IMR-90 (cell line): ENCODE measurements around the gene CAV2. TPM values are rescaled to one million over a fixed set of nuclear protein-coding genes. Genes with fewer than 3 reads are reported as not detected.

ENCODE experiments used
- ATAC-seq: fragments of 200-7000 bp; cut with Tn5 transposase; 2 replicates; pipeline ENCODE4 v1.9.1; 2020; ENCODE audit warnings: low read depth, mild to moderate bottlenecking, moderate library complexity
- BruUV-seq: library from RNA; stranded (reverse); fragments of 400-500 nt; replicated peaks from 2 replicates; lab custom pipeline; 2021; lab: Mats Ljungman, UMichigan
- CTCF ChIA-PET: fragments of 300-600 bp; formaldehyde crosslinking; extraction: SDS; loops from one replicate; lab custom pipeline; 2021; ENCODE audit warnings: antibody characterized with exemption; lab: Yijun Ruan, JAX
- POLR2A ChIA-PET: fragments of 300-600 bp; sonication (Branson Sonifier 250); formaldehyde crosslinking; loops from one replicate; lab custom pipeline; 2022; ENCODE audit warnings: antibody characterized with exemption; ENCODE audit not compliant: unreplicated experiment; lab: Charles Lee
- DNase-seq: peaks from one replicate; pipeline ENCODE4 v3.0.0; 2013
- H2AFZ ChIP-seq: replicated peaks from 2 replicates; pipeline ENCODE3; 2013; ENCODE audit warnings: low read length, mild to moderate bottlenecking; ENCODE audit not compliant: poor library complexity
- H2AK5ac ChIP-seq: 2 replicates; pipeline ENCODE4 v1.6.1; 2013; ENCODE audit warnings: low read depth, low read length, inconsistent platforms
- H2AK9ac ChIP-seq: replicated peaks from 2 replicates; pipeline ENCODE3; 2013; ENCODE audit warnings: mild to moderate bottlenecking, low read depth, low read length, moderate library complexity; ENCODE audit not compliant: poor library complexity
- H2BK120ac ChIP-seq: 2 replicates; pipeline ENCODE4 v1.6.1; 2013; ENCODE audit warnings: low read depth, low read length, inconsistent platforms
- H2BK15ac ChIP-seq: 3 replicates; pipeline ENCODE4 v1.6.1; 2013; ENCODE audit warnings: low read depth, low read length, inconsistent platforms
- H2BK20ac ChIP-seq: 2 replicates; pipeline ENCODE4 v1.6.1; 2013; ENCODE audit warnings: low read depth, mild to moderate bottlenecking, inconsistent platforms, low read length, moderate library complexity
- H2BK5ac ChIP-seq: 2 replicates; pipeline ENCODE4 v1.6.1; 2013; ENCODE audit warnings: mild to moderate bottlenecking, low read depth, low read length, inconsistent platforms; ENCODE audit not compliant: poor library complexity, severe bottlenecking
- H3K14ac ChIP-seq: replicated peaks from 2 replicates; pipeline ENCODE4 v1.6.1; 2013; ENCODE audit warnings: low read depth, low read length, inconsistent platforms
- H3K18ac ChIP-seq: 2 replicates; pipeline ENCODE4 v1.6.1; 2013; ENCODE audit warnings: low read depth, low read length, control low read depth
- H3K23ac ChIP-seq: 2 replicates; pipeline ENCODE4 v1.6.1; 2013; ENCODE audit warnings: low read depth, low read length, inconsistent platforms
- H3K27ac ChIP-seq: 2 replicates; pipeline ENCODE4 v1.5.1; 2013; ENCODE audit warnings: mild to moderate bottlenecking, control low read depth, low read length; ENCODE audit not compliant: insufficient read depth
- H3K27me3 ChIP-seq: 2 replicates; pipeline ENCODE4 v1.6.1; 2013; ENCODE audit warnings: low read length; ENCODE audit not compliant: control insufficient read depth, insufficient read depth
- H3K36me3 ChIP-seq: 2 replicates; pipeline ENCODE4 v1.6.1; 2013; ENCODE audit warnings: low read length, mixed read lengths; ENCODE audit not compliant: control insufficient read depth, insufficient read depth
- H3K4ac ChIP-seq: 2 replicates; pipeline ENCODE4 v1.6.1; 2013; ENCODE audit warnings: low read depth, low read length, inconsistent platforms
- H3K4me1 ChIP-seq: 2 replicates; pipeline ENCODE4 v1.6.1; 2013; ENCODE audit warnings: low read length, mixed read lengths; ENCODE audit not compliant: control insufficient read depth, insufficient read depth
- H3K4me2 ChIP-seq: 2 replicates; pipeline ENCODE4 v1.6.1; 2013; ENCODE audit warnings: low read depth, mild to moderate bottlenecking, control low read depth, low read length, moderate library complexity
- H3K4me3 ChIP-seq: 2 replicates; pipeline ENCODE4 v1.5.1; 2013; ENCODE audit warnings: low read depth, mild to moderate bottlenecking, control low read depth, low read length, moderate library complexity; ENCODE audit not compliant: insufficient read depth
- H3K56ac ChIP-seq: 2 replicates; pipeline ENCODE4 v1.6.1; 2013; ENCODE audit warnings: low read length, inconsistent platforms; ENCODE audit not compliant: insufficient read depth; ENCODE audit errors: extremely low read depth
- H3K79me1 ChIP-seq, 2 experiments: 2 replicates each; pipeline ENCODE4 v1.6.1; 2013; ENCODE audit warnings: low read length in 2 of 2, inconsistent platforms in 1 of 2, low read depth in 1 of 2
- H3K9ac ChIP-seq: 2 replicates; pipeline ENCODE4 v1.6.1; 2013; ENCODE audit warnings: low read depth, low read length, control low read depth
- H3K9me1 ChIP-seq: 2 replicates; pipeline ENCODE4 v1.6.1; 2013; ENCODE audit warnings: low read length, inconsistent platforms; ENCODE audit not compliant: insufficient read depth
- H3K9me3 ChIP-seq: 2 replicates; pipeline ENCODE4 v1.6.1; 2013; ENCODE audit warnings: low read length; ENCODE audit not compliant: control insufficient read depth, insufficient read depth
- H4K20me1 ChIP-seq: 2 replicates; pipeline ENCODE4 v1.6.1; 2013; ENCODE audit warnings: low read length, inconsistent platforms; ENCODE audit not compliant: insufficient read depth
- H4K5ac ChIP-seq: 2 replicates; pipeline ENCODE4 v1.6.1; 2013; ENCODE audit warnings: mild to moderate bottlenecking, low read depth, low read length, control low read depth
- H4K8ac ChIP-seq, 2 experiments: 2 replicates each; pipeline ENCODE4 v1.6.1; 2013; ENCODE audit warnings: low read depth in 2 of 2, low read length in 2 of 2, control low read depth in 1 of 2, inconsistent platforms in 1 of 2
- H4K91ac ChIP-seq: 2 replicates; pipeline ENCODE4 v1.6.1; 2013; ENCODE audit warnings: low read depth, low read length, inconsistent platforms; ENCODE audit not compliant: insufficient read depth
- BHLHE40 ChIP-seq: fragments of 150-350 bp; IDR thresholded peaks from 2 replicates; pipeline ENCODE4 v1.6.1; 2016; ENCODE audit warnings: mild to moderate bottlenecking, low read depth, low read length
- CEBPB ChIP-seq: IDR thresholded peaks from 2 replicates; pipeline ENCODE4 v1.6.1; 2012; ENCODE audit warnings: low read depth, low read length, improper control_type of control experiment
- CHD1 ChIP-seq: IDR thresholded peaks from 2 replicates; pipeline ENCODE4 v1.6.1; 2012; ENCODE audit warnings: low read depth, low read length, improper control_type of control experiment
- ELK1 ChIP-seq: fragments of 150-350 bp; IDR thresholded peaks from 2 replicates; pipeline ENCODE4 v1.6.1; 2016; ENCODE audit warnings: low read depth, mild to moderate bottlenecking, low read length, moderate library complexity, borderline replicate concordance
- FOS ChIP-seq: fragments of 150-350 bp; IDR thresholded peaks from 2 replicates; pipeline ENCODE4 v1.6.1; 2016; ENCODE audit warnings: low read depth, low read length
- MAFK ChIP-seq: IDR thresholded peaks from 2 replicates; pipeline ENCODE4 v1.6.1; 2012; ENCODE audit warnings: low read depth, low read length, improper control_type of control experiment
- MAZ ChIP-seq: IDR thresholded peaks from 2 replicates; pipeline ENCODE4 v1.6.1; 2012; ENCODE audit warnings: low read depth, mild to moderate bottlenecking, low read length, improper control_type of control experiment, moderate library complexity, borderline replicate concordance
- MXI1 ChIP-seq: IDR thresholded peaks from 2 replicates; pipeline ENCODE4 v1.6.1; 2012; ENCODE audit warnings: low read depth, mild to moderate bottlenecking, low read length, moderate library complexity, borderline replicate concordance
- NFE2L2 ChIP-seq: fragments of 150-350 bp; IDR thresholded peaks from 2 replicates; pipeline ENCODE4 v1.6.1; 2016; ENCODE audit warnings: low read depth, mild to moderate bottlenecking, low read length
- RAD21 ChIP-seq: IDR thresholded peaks from 2 replicates; pipeline ENCODE4 v1.6.1; 2012; ENCODE audit warnings: low read length, improper control_type of control experiment
- SMC3 ChIP-seq: fragments of 150-350 bp; IDR thresholded peaks from 2 replicates; pipeline ENCODE4 v1.6.1; 2016; ENCODE audit warnings: low read depth, mild to moderate bottlenecking, antibody characterized with exemption, low read length, moderate library complexity
- USF2 ChIP-seq: fragments of 150-350 bp; IDR thresholded peaks from 2 replicates; pipeline ENCODE4 v1.6.1; 2017; ENCODE audit warnings: mild to moderate bottlenecking, antibody characterized with exemption, low read length, low read depth
- WGBS, 2 experiments: methylation state at CpG; one replicate each; pipeline versions ENCODE4 v1.1.5 to v1.1.7; 2013; ENCODE audit warnings: missing lambda C conversion rate in 2 of 2; ENCODE audit not compliant: insufficient read length in 1 of 2; ENCODE audit errors: extremely low coverage in 2 of 2; 5-methylcytosine and 5-hydroxymethylcytosine counted together
- dilution Hi-C: fragments of 300-500 bp; cut with HindIII; formaldehyde crosslinking; loops from one replicate; pipeline ENCODE4 v1.14.3; 2018; ENCODE audit warnings: low sequenced_read_pairs; ENCODE audit not compliant: unreplicated experiment
- in situ Hi-C: fragments of 300-500 bp; cut with MboI; formaldehyde crosslinking; loops from 3 replicates; pipeline ENCODE4 v1.14.3; 2019; ENCODE audit warnings: low sequenced_read_pairs, inconsistent platforms, mixed read lengths
- intact Hi-C: fragments of 100-400 bp; cut with micrococcal nuclease; formaldehyde crosslinking; loops from 2 replicates; pipeline ENCODE4 v1.10.0; 2022
- polyA plus RNA-seq, 3 experiments: library from polyadenylated mRNA; depleted of rRNA; stranded (reverse); fragments of >200 nt; gene quantifications; 2 replicates each; pipeline ENCODE4 v1.2.3, GENCODE V29; 2012; ENCODE audit warnings: low replicate concordance in 1 of 3
- total RNA-seq: library from RNA; depleted of rRNA; stranded (reverse); fragments of >200 nt; gene quantifications from 2 replicates; pipeline ENCODE4 v1.2.3, GENCODE V29; 2012

The CAV2 gene
- total and polyA plus RNA-seq, 2 of the 4 experiments (the other 2 are of a cell fraction): 199 to 265 TPM

- POLR2A ChIA-PET: interaction anchor here (0.6 kb wide), 1 partner anchor 1814 kb away, joined by 3 read pairs; no protein-coding TSS in a partner anchor
Observed at GRCh38 chr7:116509982-116510579, 10.5 kb downstream of the CAV2 start.

More at GRCh38 chr7:116509982-116510579, 10.5 kb downstream of the CAV2 start:
- Histone ChIP-seq H4K5ac (no peak overlapping the region), H2AK9ac (no peak overlapping the region), H2BK120ac (peak overlapping the region; percentile 21), H3K9ac (no peak overlapping the region), H4K8ac (no peak overlapping the region), H4K91ac (peak overlapping the region; percentile 13; the same call in 1 of the 2 replicates), H3K36me3 (peaks cover 11% of the 10 kb centered on the region), H3K9me1 (peaks cover 7% of the 10 kb centered on the region), H2BK15ac (0 out of 3 replicates have a peak overlapping the region, but pooled peaks have one; percentile 2), H3K4ac (no peak overlapping the region), H3K18ac (no peak overlapping the region), H2AFZ (no peak overlapping the region), H3K4me3 (no peak overlapping the region), H3K27ac (no peak overlapping the region), H3K27me3 (no peaks in the 10 kb centered on the region), H3K56ac (no peak overlapping the region), H4K20me1 (peaks cover 9% of the 10 kb centered on the region; the same call in 1 of the 2 replicates), H3K4me2 (no peak overlapping the region), H2BK20ac (no peak overlapping the region), H3K23ac (no peak overlapping the region), H3K14ac (peak overlapping the region; percentile 13; the same call in 1 of the 2 replicates), H3K9me3 (no peaks in the 10 kb centered on the region), H2AK5ac (peak overlapping the region; percentile 20; the same call in 1 of the 2 replicates), H3K4me1 (peaks cover 8% of the 10 kb centered on the region), H2BK5ac (peak overlapping the region; percentile 28), H3K79me1 (peaks cover 3 to 21% of the 10 kb centered on the region in 2 experiments; a peak in 3 of 4 replicates)
- no TSS peak for BruUV-seq
- intact Hi-C loops: no loop called here
- ATAC-seq: no peak
- CTCF ChIA-PET: no interaction called here
- in situ Hi-C loops: no loop called here
- no peak for TF ChIP-seq RAD21
- no peak for TF ChIP-seq NFE2L2
- no peak for TF ChIP-seq MAZ
- no peak for TF ChIP-seq USF2
- no peak for TF ChIP-seq SMC3
- no peak for TF ChIP-seq FOS
- no peak for TF ChIP-seq MXI1
- no peak for TF ChIP-seq BHLHE40
- TF ChIP-seq MAFK: no peak
- TF ChIP-seq ELK1: no peak
- no peak for TF ChIP-seq CHD1
- no peak for TF ChIP-seq CEBPB
- DNase-seq: peak; percentile 31
- dilution Hi-C loops: loop anchor here (25.0 kb wide), 1 partner anchor 248 kb away; no protein-coding TSS in a partner anchor
- WGBS, 2 experiments: 97% methylated on average over 4 of the region's 7 CpGs; no CpG with 5 or more reads in 1 of the 2 experiments
